Activated naive CD4-positive, alpha-beta T cell treated with anti-CD3 and anti-CD28 coated beads, Interleukin-2, amount 50 U/mL, for 16 hours (primary cell): Measurements from ENCODE around the gene ACTN1.
"Not testable (repeated sequence)": the region's sequence is repeated elsewhere in the genome, so short reads cannot be mapped to it uniquely, and the experiment has no call there.

ENCODE experiments used
- DNase-seq: peaks from one replicate; pipeline ENCODE4 v3.0.0-alpha.2; 2020

The ACTN1 gene

GRCh38 chr14:68979021-68979721 lies at the start of gene ACTN1:
Gene ACTN1 (minus strand): TSS chr14:68979302. CDS start chr14:68979056, 246 bp downstream.
- peak; percentile 76 for DNase-seq

DNA sequence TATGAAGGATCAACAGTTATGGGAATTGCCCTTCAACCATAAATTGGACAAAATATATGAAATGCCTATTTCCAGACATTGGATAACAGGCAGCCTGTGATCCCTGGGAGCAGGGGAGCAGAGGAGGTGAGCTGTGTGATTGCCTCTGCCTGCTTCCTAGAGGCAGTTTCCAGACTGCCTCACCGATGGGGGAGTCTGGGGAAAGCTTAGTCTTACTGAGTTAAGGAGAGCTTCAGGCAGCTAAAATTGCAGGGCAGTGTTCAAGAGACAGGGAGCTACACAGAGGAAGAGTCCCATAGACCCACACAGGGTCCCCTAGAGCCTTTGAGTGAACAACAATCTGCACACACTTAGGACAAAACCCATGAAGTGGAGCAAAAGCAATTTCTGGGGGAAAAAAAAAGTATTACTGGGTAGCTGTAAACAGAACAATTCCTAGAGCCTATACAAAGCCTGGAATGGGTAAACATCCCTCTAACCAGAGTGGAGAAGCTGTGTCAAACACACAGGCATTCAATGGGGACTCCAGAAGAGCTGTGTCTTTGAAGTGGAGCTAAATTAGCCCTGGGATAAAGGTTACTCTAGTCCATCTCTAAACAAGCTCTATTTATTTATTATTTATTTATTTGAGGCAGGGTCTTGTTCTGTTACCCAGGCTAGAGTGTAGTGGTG lies 48.3 kb upstream of the ACTN1 start:
- DNase-seq = no peak

- DNase-seq = no peak
These were observed 43.9 kb upstream of the ACTN1 start for GRCh38 chr14:69023035-69023434.

- DNase-seq = not testable (repeated sequence)
These were observed 43.0 kb upstream of the ACTN1 start for GRCh38 chr14:69022093-69022492.

GRCh38 chr14:69017706-69018105 lies 38.6 kb upstream of the ACTN1 start:
- no peak for DNase-seq

- no peak for DNase-seq
These were observed 35.7 kb upstream of the ACTN1 start for GRCh38 chr14:69014829-69015259.

GRCh38 chr14:69013943-69014782 lies 35.1 kb upstream of the ACTN1 start:
- no peak for DNase-seq

- no peak for DNase-seq
These were observed 33.3 kb upstream of the ACTN1 start for GRCh38 chr14:69012256-69012953.

- no peak for DNase-seq
These were observed 31.5 kb upstream of the ACTN1 start for GRCh38 chr14:69010648-69011047.

DNA sequence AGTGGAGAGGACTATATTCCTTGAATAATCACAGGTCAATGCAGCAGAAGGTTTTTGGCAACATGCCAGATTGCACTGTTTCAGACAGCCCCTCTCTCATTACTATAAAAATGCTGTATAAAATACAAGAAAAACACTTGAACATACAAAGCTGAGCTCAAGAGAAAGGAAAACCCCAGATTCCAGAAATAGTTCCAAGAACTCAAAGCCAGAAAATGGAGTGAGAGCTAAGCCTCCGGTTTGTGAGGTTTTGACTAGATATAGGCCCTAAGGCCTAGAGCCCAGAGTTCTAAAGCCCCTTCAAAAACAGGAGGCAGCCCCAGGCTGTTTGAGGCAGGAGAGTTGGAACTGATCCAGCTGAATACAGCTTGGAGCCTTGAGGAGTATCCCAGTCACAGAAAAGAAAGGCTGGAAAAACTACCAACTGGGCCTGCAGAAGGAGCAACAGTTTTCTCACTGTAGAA lies 29.4 kb upstream of the ACTN1 start:
- no peak for DNase-seq

DNA sequence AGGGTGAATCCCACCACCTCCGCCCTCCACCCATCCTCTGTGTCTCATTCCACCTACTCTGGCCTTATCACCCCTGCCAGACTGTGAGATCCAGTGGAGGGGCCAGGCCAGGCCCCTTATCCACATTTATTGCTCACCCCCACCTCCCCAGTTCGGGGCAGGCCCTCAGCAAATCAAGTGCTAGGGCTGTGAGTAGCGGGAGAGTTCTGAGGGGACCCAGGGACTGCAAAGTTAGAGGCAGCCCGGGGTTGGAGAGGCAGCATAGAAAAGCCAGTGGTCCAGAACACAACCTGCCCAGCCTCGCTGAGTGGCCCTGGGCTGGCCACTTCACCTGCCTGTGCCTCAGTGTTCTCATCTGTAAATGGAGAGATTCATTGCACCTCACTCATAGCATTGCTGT lies 27.2 kb upstream of the ACTN1 start:
- DNase-seq = no peak

DNA sequence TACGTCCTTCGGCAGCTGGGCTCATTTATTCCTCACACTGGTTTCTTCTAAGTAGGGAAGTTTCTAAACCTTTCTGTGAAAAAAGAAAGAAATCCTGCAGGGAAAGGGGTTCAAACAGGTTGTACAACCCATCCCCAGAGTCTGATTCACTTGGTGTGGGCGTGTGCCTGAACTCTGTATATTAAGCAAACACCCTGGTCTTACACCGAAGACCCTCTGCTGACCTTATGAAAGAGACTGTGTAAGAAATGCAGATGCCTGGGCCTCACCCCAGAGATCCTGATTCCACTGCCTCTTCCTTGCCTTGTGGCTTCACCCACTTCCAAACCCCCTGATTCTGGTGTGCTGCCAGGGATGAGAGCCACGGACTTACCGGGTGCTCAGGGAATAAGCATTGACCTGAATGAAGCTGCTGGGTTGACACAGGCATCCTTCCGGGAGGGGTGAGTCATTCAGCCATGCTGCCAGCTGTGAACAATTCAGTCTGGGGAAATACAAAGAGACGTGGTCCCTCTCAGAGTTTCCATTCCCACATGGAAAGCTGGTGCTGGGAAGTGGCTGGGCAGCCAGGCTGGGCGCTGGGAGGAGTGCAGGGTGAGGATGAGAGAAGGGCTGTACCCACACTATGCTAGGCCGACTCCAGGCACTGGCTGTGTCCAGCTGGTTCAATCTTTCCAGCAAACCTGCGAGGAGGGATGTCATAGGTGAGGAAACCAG lies 26.5 kb upstream of the ACTN1 start:
- no peak for DNase-seq

- DNase-seq = no peak
These were observed 25.8 kb upstream of the ACTN1 start for GRCh38 chr14:69004731-69005431.

DNA sequence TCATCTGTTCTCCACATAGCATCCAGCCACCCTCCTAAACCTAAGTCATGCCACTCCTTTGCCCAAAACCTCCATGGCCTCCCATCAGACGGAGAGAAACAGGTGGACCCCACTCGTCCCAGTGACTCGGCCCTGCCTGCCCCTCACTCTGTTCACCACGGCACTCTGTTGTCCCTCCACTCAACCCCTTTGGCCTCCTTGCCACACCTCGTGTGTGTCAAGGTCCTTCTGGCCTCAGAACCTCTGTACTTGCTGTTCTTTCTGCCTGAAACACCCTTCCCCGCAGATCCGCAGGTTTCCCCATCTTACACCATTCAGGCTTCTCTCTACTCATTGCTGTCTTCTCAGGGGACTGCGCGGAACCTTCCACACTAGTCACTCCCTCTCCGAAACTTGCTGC lies 24.5 kb upstream of the ACTN1 start:
- DNase-seq = no peak

GRCh38 chr14:69002069-69002468 lies 23.0 kb upstream of the ACTN1 start:
- no peak for DNase-seq

- DNase-seq = no peak
These were observed 22.3 kb upstream of the ACTN1 start for GRCh38 chr14:69001375-69001774.

DNA sequence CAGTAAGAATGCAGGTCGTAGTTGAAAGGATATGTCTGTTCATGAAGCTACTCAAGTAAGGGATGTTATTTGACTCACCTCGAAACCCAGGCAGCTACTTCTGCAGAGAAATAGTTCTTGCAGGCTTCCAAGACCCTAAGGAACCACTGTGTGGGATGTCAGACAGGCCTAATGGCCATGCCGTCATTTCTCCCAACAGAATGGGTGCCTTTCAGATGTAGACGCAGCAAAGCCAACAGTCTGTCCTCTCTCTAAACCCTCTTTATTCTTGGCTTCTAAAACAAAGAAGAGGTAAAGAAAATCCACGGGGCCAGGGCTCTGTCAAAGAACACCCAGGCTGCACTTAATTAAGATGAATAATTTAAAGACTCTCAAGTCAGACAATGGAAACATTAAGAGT lies 19.0 kb upstream of the ACTN1 start:
- DNase-seq = no peak

DNA sequence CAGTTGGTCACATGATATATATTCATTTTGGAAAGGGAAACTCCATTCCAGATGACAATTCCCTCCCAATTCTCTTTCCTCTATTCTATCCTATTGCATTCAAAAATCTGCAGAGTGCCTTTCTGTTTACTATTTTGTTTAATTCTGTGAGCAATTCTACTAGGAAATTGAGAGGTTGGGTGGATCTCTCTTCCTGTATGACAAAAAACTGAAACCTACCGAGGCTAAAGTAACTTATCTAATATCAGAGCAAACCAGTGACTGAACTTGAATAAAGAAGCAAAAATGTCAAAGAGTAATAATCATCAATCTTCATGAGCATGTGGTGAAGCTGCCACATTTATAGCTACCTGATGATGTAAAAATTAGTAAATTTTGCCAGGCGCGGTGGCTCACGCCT lies 16.6 kb upstream of the ACTN1 start:
- no peak for DNase-seq

DNA sequence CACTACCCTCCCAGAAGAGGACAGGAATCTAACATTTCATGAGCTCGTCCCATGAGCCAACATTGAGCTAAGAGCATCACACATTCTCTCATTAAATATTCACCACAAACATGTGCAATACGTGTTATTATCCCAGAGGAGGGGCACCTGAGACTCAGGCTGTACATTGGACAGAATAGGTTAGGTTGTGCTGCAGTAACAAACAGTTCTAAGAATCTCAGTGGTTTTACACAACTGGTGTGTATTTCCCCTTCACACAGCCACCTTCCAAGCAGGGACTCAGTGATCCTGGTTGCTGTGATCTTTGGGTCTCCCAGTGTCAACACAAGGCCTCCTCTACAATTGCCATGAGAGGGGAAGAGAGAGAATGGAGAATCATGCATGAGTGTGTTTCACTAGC lies 15.0 kb upstream of the ACTN1 start:
- DNase-seq = no peak

- no peak for DNase-seq
These were observed 8.5 kb upstream of the ACTN1 start for GRCh38 chr14:68987653-68988036.

GRCh38 chr14:68986926-68987652 lies 8.0 kb upstream of the ACTN1 start:
- peak; percentile 38 for DNase-seq
